Panc1 (cell line): ENCODE measurements around the gene FYN.

Source experiments
- POLR2AphosphoS5 ChIP-seq: IDR thresholded peaks from 2 replicates; pipeline ENCODE4 v1.6.1; 2012; ENCODE audit warnings: mild to moderate bottlenecking, low read depth, low read length, moderate library complexity
- TCF7L2 ChIP-seq: IDR thresholded peaks from 2 replicates; pipeline ENCODE4 v1.6.1; 2011; ENCODE audit warnings: mild to moderate bottlenecking, low read depth, low read length, inconsistent platforms
- TF ChIP-seq, protein P1 (sequence below): fragments of 450-650 bp; IDR thresholded peaks from 2 replicates; pipeline ENCODE4 v1.5.1; 2017; ENCODE audit warnings: mild to moderate bottlenecking

DNA sequence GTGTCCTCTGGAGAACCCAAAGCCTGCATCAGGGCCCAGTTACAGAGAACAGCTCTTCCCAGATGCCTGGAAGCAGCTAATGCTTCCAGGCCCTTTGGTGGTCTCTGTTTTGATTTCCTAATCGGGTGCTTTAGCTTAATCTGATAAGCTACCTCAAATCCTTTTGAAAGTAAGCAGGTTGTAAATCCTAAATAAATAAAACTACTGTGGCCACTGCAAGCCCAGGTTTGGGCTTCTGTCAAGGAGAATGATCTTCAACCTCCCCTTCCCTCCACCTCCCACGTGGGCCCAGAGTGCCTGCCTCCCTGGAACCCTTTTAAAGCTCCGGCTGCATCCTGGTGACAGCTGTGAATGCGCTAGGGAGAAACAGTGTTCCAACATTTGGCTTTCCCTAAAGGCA lies 25.2 kb upstream of the FYN start:
- TF ChIP-seq POLR2AphosphoS5 = no peak
- TF ChIP-seq, protein P1, sequence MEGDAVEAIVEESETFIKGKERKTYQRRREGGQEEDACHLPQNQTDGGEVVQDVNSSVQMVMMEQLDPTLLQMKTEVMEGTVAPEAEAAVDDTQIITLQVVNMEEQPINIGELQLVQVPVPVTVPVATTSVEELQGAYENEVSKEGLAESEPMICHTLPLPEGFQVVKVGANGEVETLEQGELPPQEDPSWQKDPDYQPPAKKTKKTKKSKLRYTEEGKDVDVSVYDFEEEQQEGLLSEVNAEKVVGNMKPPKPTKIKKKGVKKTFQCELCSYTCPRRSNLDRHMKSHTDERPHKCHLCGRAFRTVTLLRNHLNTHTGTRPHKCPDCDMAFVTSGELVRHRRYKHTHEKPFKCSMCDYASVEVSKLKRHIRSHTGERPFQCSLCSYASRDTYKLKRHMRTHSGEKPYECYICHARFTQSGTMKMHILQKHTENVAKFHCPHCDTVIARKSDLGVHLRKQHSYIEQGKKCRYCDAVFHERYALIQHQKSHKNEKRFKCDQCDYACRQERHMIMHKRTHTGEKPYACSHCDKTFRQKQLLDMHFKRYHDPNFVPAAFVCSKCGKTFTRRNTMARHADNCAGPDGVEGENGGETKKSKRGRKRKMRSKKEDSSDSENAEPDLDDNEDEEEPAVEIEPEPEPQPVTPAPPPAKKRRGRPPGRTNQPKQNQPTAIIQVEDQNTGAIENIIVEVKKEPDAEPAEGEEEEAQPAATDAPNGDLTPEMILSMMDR = no peak
- no peak for TF ChIP-seq TCF7L2
